ENCODE results near the gene C1orf105. TPM values are rescaled to one million over a fixed set of nuclear protein-coding genes. Genes with fewer than 3 reads are reported as not detected.

The C1orf105 gene
- polyA plus RNA-seq, 1 of the 3 experiments (the other 2 are of a cell fraction), result not detected

DNA sequence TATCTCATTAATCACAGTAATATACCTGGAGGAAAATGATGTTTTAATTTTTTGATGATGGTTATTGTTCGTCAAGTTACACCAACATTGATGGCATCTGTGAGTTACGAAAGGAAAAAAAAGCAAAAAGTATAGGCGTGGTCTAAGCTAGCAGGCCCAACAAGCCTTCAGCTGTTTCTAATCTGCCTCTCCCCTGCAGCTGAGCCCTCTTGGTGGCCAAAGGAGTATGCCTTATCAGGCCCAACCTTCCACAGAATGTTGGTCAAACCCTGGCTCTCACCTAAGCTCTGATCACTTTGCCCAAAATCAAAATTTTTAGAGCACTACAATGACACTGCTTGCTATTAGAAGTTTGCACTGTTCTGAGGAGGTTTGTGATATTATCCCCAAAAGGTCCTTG is 4.9 kb downstream of the C1orf105 start:
- Histone ChIP-seq H3K4me3 (ENCODE audit: low read depth in 2 of 2, low read length in 1 of 2) (no peak overlapping the region), H3K27ac (ENCODE audit: low read depth in 2 of 2, low read length in 1 of 2) (no peak overlapping the region), H3K9me2 (no peaks in the 10 kb centered on the region), H3K9ac (no peak overlapping the region), H3K79me2 (ENCODE audit: insufficient read depth) (no peaks in the 10 kb centered on the region), H3K4me1 (ENCODE audit: control insufficient read depth in 1 of 2, insufficient read depth in 2 of 2, low read depth in 1 of 2, low read length in 1 of 2) (no peaks in the 10 kb centered on the region; a peak in 1 of 4 replicates), H4K20me1 (ENCODE audit: insufficient read depth) (no peaks in the 10 kb centered on the region), H3K9me3 (no peaks in the 10 kb centered on the region), H3F3A (replicated peaks; ENCODE audit: insufficient read depth) (peaks cover 4% of the 10 kb centered on the region), H3K4me2 (no peak overlapping the region), H2AFZ (ENCODE audit: low read depth) (no peak overlapping the region), H3K36me3 (replicated peaks in 1 of 2; ENCODE audit: control insufficient read depth in 1 of 2, insufficient read depth in 2 of 2, low read length in 1 of 2) (no peaks in the 10 kb centered on the region), H3K27me3 (ENCODE audit: insufficient read depth) (no peaks in the 10 kb centered on the region)
- ChIA-PET CTCF (interaction anchor here (1.0 to 1.1 kb wide), 3 partner anchors 18 to 423 kb away, joined by 3 to 4 read pairs (median 3); partner anchors contain the start of gene PIGC), POLR2A (no interaction called here)
- no peak for DNase-seq
- 94% methylated on average over 3 of the region's 3 CpGs for WGBS (ENCODE audit: low lambda C conversion rate)
- no peak for TF ChIP-seq NFIC (IDR thresholded peaks at IDR 0.05; ENCODE audit: borderline replicate concordance)
- no peak for TF ChIP-seq POLR2AphosphoS5 (IDR thresholded peaks at IDR 0.05; ENCODE audit: low read depth, low read length)
- TF ChIP-seq, protein P1, sequence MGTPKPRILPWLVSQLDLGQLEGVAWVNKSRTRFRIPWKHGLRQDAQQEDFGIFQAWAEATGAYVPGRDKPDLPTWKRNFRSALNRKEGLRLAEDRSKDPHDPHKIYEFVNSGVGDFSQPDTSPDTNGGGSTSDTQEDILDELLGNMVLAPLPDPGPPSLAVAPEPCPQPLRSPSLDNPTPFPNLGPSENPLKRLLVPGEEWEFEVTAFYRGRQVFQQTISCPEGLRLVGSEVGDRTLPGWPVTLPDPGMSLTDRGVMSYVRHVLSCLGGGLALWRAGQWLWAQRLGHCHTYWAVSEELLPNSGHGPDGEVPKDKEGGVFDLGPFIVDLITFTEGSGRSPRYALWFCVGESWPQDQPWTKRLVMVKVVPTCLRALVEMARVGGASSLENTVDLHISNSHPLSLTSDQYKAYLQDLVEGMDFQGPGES (IDR thresholded peaks at IDR 0.05; ENCODE audit: low read depth, low read length), result no peak
- TF ChIP-seq RFX5 (IDR thresholded peaks at IDR 0.05; ENCODE audit: low read length), result no peak
- TF ChIP-seq, protein P2, sequence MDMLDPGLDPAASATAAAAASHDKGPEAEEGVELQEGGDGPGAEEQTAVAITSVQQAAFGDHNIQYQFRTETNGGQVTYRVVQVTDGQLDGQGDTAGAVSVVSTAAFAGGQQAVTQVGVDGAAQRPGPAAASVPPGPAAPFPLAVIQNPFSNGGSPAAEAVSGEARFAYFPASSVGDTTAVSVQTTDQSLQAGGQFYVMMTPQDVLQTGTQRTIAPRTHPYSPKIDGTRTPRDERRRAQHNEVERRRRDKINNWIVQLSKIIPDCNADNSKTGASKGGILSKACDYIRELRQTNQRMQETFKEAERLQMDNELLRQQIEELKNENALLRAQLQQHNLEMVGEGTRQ (IDR thresholded peaks at IDR 0.05; ENCODE audit: borderline replicate concordance, low read depth, low read length), result no peak

DNA sequence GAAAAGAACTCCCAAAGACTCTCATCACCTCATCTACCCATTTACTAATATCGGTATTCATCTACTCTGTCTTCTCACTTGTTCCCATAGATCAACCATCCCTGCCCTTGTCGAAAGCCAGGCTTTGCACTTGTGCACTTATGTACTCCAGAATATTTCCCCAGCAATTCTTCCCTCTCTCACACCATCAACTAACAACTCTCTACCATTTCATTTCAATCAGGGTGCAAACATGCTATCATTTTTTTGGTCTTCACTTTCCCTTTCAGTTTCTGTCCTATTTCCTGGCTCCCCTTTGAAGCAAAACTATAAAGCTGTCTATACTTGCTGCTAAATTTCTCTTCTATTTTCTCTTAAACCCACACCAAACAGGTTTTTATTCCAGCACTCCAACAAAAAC is 6.7 kb downstream of the C1orf105 start:
- Histone ChIP-seq H3K27me3 (ENCODE audit: insufficient read depth) (no peaks in the 10 kb centered on the region), H4K20me1 (ENCODE audit: insufficient read depth) (no peaks in the 10 kb centered on the region), H3K27ac (ENCODE audit: low read depth in 2 of 2, low read length in 1 of 2) (no peak overlapping the region), H3K4me3 (ENCODE audit: low read depth in 2 of 2, low read length in 1 of 2) (no peak overlapping the region), H2AFZ (ENCODE audit: low read depth) (no peak overlapping the region), H3K9ac (no peak overlapping the region), H3K4me1 (ENCODE audit: control insufficient read depth in 1 of 2, insufficient read depth in 2 of 2, low read depth in 1 of 2, low read length in 1 of 2) (no peaks in the 10 kb centered on the region), H3K36me3 (replicated peaks in 1 of 2; ENCODE audit: control insufficient read depth in 1 of 2, insufficient read depth in 2 of 2, low read length in 1 of 2) (no peaks in the 10 kb centered on the region), H3F3A (replicated peaks; ENCODE audit: insufficient read depth) (no peaks in the 10 kb centered on the region), H3K9me2 (no peaks in the 10 kb centered on the region), H3K9me3 (no peaks in the 10 kb centered on the region), H3K79me2 (ENCODE audit: insufficient read depth) (no peaks in the 10 kb centered on the region), H3K4me2 (no peak overlapping the region)
- TF ChIP-seq MXI1 (IDR thresholded peaks at IDR 0.05; ENCODE audit: low read depth, low read length) (no peak), JUND (IDR thresholded peaks at IDR 0.05) (no peak), TCF12 (IDR thresholded peaks at IDR 0.05) (no peak), RAD21 (IDR thresholded peaks at IDR 0.05; ENCODE audit: low read length) (no peak), MEF2A (IDR thresholded peaks at IDR 0.05; ENCODE audit: borderline replicate concordance, low read depth) (no peak), GABPA (IDR thresholded peaks at IDR 0.05; ENCODE audit: low read depth) (no peak)
- TF ChIP-seq, protein P3, sequence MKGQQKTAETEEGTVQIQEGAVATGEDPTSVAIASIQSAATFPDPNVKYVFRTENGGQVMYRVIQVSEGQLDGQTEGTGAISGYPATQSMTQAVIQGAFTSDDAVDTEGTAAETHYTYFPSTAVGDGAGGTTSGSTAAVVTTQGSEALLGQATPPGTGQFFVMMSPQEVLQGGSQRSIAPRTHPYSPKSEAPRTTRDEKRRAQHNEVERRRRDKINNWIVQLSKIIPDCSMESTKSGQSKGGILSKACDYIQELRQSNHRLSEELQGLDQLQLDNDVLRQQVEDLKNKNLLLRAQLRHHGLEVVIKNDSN (IDR thresholded peaks at IDR 0.05; ENCODE audit: borderline replicate concordance, low read depth), result no peak
- TF ChIP-seq, protein P4, sequence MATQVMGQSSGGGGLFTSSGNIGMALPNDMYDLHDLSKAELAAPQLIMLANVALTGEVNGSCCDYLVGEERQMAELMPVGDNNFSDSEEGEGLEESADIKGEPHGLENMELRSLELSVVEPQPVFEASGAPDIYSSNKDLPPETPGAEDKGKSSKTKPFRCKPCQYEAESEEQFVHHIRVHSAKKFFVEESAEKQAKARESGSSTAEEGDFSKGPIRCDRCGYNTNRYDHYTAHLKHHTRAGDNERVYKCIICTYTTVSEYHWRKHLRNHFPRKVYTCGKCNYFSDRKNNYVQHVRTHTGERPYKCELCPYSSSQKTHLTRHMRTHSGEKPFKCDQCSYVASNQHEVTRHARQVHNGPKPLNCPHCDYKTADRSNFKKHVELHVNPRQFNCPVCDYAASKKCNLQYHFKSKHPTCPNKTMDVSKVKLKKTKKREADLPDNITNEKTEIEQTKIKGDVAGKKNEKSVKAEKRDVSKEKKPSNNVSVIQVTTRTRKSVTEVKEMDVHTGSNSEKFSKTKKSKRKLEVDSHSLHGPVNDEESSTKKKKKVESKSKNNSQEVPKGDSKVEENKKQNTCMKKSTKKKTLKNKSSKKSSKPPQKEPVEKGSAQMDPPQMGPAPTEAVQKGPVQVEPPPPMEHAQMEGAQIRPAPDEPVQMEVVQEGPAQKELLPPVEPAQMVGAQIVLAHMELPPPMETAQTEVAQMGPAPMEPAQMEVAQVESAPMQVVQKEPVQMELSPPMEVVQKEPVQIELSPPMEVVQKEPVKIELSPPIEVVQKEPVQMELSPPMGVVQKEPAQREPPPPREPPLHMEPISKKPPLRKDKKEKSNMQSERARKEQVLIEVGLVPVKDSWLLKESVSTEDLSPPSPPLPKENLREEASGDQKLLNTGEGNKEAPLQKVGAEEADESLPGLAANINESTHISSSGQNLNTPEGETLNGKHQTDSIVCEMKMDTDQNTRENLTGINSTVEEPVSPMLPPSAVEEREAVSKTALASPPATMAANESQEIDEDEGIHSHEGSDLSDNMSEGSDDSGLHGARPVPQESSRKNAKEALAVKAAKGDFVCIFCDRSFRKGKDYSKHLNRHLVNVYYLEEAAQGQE (IDR thresholded peaks at IDR 0.05; ENCODE audit: low read depth, low read length), result no peak
- ChIA-PET CTCF (interaction anchor here (5.5 kb wide), 1 partner anchor 424 kb away, joined by 31 read pairs; no protein-coding TSS in a partner anchor), POLR2A (no interaction called here)
- no peak for DNase-seq
- WGBS (ENCODE audit: low lambda C conversion rate), result 94% methylated on average over 2 of the region's 2 CpGs

Data from SK-N-SH (cell line).